Activated T-cell treated with anti-CD3 and anti-CD28 coated beads, Interleukin-2, amount 50 U/mL, for 4 hours (primary cell): ENCODE data around the gene IQGAP2. TPM values are rescaled to one million over a fixed set of nuclear protein-coding genes. Genes with fewer than 3 reads are reported as not detected.

ENCODE experiments used
- ATAC-seq, 2 donors: fragments of 200-7000 bp; cut with Tn5 transposase; one replicate each; pipeline ENCODE4 v1.10.0; 2021
- DNase-seq: peaks from one replicate; pipeline ENCODE4 v3.0.0-alpha.2; 2020
- H3K27me3 Mint-ChIP-seq: one replicate; pipeline ENCODE4 v1.8.0; 2021; ENCODE audit warnings: low read depth, mixed read lengths
- H3K36me3 Mint-ChIP-seq: one replicate; pipeline ENCODE4 v1.8.0; 2022; ENCODE audit warnings: mixed read lengths; ENCODE audit not compliant: insufficient read depth
- H3K4me1 Mint-ChIP-seq: one replicate; pipeline ENCODE4 v1.8.0; 2021; ENCODE audit warnings: low read depth, mixed read lengths
- H3K4me3 Mint-ChIP-seq: one replicate; pipeline ENCODE4 v1.8.0; 2021; ENCODE audit warnings: mild to moderate bottlenecking, moderate library complexity, mixed read lengths
- H3K9me3 Mint-ChIP-seq: one replicate; pipeline ENCODE4 v1.8.0; 2021; ENCODE audit warnings: mixed read lengths
- total RNA-seq, 3 donors: library from RNA; stranded (reverse); gene quantifications; one replicate each; pipeline ENCODE4 v1.2.1, GENCODE V29; 2021

Gene IQGAP2
- total RNA-seq, 3 donors from 2014 or later, result 34.8 to 59.4 (median 38.3) TPM

DNA sequence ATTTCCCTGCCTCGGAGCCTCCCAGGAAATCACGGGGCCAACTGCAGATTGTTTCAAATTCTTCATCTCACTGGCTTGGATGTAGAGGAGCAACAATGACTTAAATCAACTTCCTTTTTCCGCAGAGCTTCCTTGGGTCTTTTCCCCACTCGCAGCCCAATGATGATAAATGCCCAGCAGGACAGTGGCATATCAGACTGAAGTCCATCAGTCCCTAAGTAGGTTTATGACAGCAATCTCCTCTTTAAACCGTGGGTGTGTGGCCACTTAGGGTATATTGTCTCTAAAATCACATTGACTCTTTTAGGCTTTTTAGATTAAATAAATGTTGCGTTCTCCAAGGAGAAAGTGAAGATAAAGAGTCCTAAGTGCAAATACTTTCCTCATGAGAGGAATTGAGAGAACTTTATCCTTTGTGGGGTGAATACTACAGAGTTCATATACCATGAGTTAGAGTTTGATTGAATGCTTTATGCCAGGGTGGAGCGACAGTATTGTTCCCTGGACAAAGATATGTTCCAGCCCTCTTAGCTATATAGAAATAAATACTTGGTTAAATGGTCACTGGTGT, 59.1 kb downstream of the IQGAP2 start:
- ATAC-seq, result no peak
- Mint-ChIP-seq H3K9me3 (peaks cover 3% of the 10 kb centered on the region), H3K27me3 (no peaks in the 10 kb centered on the region), H3K4me3 (no peak overlapping the region), H3K4me1 (peaks cover 48% of the 10 kb centered on the region), H3K36me3 (peaks cover 44% of the 10 kb centered on the region)
- no peak for DNase-seq

DNA sequence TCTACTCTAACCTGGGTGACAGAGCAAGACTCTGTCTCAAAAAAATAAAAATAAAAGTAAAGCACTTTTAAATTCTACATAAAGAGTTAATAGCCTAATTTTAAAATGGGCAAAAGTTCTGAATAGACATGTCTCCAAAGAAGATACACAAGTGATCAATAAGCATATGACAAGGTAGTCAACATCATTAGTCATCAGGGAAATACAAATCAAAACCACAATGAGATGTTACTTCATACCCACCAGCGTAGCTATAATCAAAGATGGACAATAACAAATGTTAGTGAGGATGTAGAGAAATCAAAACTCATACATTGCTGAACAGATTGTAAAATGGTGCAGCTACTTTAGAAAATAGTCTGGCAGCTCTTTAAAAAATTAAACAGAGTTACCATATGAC, 64.1 kb downstream of the IQGAP2 start:
- no peak for ATAC-seq
- peaks cover 30% of the 10 kb centered on the region for H3K36me3 Mint-ChIP-seq
- no peak for DNase-seq
- H3K27me3 Mint-ChIP-seq, result no peaks in the 10 kb centered on the region
- peaks cover 66% of the 10 kb centered on the region for H3K4me1 Mint-ChIP-seq
- no peak overlapping the region for H3K4me3 Mint-ChIP-seq
- H3K9me3 Mint-ChIP-seq, result peaks cover 3% of the 10 kb centered on the region

DNA sequence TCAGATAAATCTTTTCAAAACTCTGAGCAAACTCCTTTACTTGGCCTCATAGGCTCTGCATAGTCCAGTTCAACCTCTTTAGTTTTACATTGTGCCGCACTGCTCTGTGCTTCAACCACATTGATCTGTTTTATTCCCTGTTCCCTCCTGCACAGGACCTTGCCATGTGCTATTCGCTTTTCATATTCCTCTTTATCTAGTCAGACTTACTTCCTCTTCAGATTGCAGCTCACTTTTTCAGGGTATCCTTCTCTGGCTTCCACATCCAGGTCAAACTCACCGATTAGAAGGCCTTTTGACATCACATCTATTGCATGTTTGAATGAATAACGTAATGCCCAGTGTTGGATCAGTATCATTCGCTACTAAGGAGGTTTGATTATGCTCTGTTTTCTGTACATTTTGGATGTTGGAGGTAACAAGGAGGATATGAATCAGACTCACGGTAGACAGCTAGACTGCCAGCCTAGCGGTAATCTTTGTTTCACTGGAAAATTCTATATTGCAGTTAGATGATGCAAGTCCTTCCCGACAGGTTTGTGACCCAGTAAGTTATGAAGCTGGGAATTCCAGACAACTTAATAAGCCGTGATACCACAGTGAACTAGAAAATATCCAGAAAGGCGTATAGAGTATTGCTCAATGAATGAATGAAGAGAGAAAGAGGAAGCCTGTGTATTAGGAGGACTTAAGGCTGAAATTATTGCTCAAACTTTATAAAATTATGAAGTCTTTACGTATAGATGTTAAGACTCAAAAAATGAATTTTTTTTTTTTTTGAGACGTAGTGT, 65.7 kb downstream of the IQGAP2 start:
- H3K27me3 Mint-ChIP-seq, result no peaks in the 10 kb centered on the region
- peaks cover 81% of the 10 kb centered on the region for H3K4me1 Mint-ChIP-seq
- no peak for ATAC-seq
- no peak for DNase-seq
- H3K4me3 Mint-ChIP-seq, result no peak overlapping the region
- peaks cover 23% of the 10 kb centered on the region for H3K36me3 Mint-ChIP-seq
- peaks cover 3% of the 10 kb centered on the region for H3K9me3 Mint-ChIP-seq

DNA sequence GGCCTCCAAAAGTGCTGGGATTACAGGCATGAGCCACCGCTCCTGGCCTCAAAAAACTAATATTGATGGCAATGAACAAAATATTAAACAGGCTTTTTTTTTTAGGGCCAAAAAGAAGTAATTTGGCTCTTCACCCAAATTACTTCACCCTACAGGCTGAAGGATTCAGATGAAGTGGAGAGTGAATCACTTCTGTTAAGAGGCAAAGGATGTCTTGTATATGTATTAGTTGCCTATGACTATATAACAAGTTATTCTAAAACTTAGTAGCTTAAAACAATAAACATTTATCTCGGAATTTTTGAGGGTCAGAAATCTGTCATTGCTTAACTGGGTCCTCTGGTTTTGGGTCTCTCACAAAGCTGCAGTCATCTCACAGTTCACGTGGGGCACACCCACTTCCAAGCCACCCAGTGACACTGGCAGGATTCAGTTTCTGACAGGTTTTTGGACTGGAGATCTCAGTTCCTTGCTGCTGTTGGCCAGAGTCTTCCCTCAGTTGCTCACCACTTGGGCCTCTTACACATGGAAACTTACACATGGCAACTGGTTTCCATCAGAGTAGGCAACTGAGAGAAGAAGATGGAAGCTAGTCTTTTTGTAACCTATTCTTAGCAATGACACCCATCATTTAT, 66.7 kb downstream of the IQGAP2 start:
- H3K4me1 Mint-ChIP-seq, result peaks cover 88% of the 10 kb centered on the region
- DNase-seq (no peak), ATAC-seq (peak; percentile 12 to 23)
- no peaks in the 10 kb centered on the region for H3K9me3 Mint-ChIP-seq
- H3K36me3 Mint-ChIP-seq, result peaks cover 15% of the 10 kb centered on the region
- H3K27me3 Mint-ChIP-seq, result no peaks in the 10 kb centered on the region
- no peak overlapping the region for H3K4me3 Mint-ChIP-seq

DNA sequence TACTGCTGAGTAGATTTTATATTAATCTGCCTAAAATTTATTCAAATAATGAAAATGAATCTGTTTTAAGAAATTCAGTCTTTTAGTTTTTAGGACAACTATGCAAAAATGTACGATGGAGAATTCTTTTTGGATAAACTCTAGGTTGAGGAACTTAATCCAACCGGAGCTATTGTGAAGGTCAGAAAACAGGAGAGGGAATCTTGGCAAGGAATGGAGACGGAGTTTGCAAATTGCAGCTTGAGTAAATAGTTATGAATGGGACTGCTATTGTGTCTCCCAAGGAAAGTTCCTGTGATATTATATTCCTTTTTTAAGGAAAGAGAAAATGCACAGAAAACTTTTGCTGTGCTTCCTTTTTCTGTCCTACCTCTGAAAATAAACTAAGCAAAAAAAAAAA, 67.9 kb downstream of the IQGAP2 start:
- H3K9me3 Mint-ChIP-seq, result no peaks in the 10 kb centered on the region
- H3K27me3 Mint-ChIP-seq, result no peaks in the 10 kb centered on the region
- no peak overlapping the region for H3K4me3 Mint-ChIP-seq
- peaks cover 95% of the 10 kb centered on the region for H3K4me1 Mint-ChIP-seq
- ATAC-seq, result no peak
- DNase-seq, result no peak
- H3K36me3 Mint-ChIP-seq, result peaks cover 13% of the 10 kb centered on the region

DNA sequence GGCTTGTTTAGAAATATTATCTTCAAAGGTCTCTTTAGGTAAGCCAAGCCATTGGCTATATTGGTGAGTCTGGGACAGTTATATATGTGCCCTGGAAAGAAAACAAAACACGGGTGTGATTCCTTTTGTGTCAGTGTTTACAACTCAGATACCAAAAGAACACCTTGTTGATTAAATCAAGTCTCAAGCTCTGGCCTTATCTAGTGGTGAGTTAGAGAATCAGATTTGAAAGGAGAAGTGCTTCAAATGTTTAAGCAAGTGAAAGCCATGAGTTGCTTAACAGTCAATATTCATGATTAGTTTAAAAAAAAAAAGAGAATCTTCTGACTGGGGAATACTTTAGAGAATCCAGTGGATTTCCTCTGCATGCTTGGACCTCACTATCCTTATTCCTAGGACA, 68.3 kb downstream of the IQGAP2 start:
- ATAC-seq, result no peak
- Mint-ChIP-seq H3K9me3 (no peaks in the 10 kb centered on the region), H3K4me3 (no peak overlapping the region), H3K4me1 (peaks cover 95% of the 10 kb centered on the region), H3K27me3 (no peaks in the 10 kb centered on the region), H3K36me3 (peaks cover 14% of the 10 kb centered on the region)
- no peak for DNase-seq

DNA sequence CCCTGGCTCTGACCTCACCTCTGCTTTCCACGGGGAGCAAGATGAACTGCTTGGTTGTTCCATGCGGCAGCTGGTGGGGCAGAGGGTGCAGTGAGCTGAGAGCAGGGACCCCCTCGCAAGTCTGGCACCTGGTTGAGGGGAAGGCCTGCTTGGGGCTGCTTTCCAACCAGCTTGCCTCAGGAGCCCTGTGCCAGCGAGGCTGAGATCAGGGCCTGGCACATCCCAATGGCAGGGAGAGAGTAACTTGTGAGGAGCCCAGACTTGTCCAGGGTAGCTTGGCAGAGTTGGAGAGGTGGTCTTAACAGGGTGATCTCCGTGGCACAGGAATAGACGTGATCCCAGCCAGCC, 68.9 kb downstream of the IQGAP2 start:
- peaks cover 14% of the 10 kb centered on the region for H3K36me3 Mint-ChIP-seq
- H3K4me1 Mint-ChIP-seq, result peaks cover 95% of the 10 kb centered on the region
- no peak overlapping the region for H3K4me3 Mint-ChIP-seq
- H3K27me3 Mint-ChIP-seq, result no peaks in the 10 kb centered on the region
- no peaks in the 10 kb centered on the region for H3K9me3 Mint-ChIP-seq
- DNase-seq (no peak), ATAC-seq (no peak)

DNA sequence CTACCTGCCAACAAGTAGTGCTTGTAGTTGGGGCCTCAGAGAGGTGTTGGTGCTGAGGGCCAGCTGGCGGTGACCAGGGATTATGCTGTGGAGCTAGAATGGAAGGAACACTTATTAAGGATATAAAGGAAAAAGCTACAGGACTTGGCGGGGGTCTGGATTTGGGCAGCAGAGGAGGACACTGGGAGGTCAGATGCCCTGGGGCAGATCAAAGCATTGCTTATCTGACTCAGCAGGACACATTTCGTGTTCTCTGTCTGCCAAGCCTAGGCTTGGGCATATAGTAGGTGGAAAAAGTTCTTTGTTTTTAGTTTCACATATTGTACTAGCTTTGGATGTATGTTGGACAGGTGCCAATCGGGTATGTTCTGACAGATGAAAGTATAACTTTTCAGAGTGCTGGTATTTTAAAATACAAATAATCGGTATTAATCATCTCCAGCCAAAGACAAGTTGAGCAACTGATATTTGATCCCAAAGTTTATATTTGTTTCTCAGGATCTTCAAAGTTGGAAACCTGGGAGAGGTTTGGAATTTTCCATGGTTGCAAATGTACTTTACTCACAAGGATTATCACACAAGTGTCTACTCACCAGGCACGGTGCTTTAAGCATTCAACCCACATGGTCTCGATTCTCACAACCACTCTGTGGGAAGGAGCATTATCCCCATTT, 69.4 kb downstream of the IQGAP2 start:
- no peak for DNase-seq
- Mint-ChIP-seq H3K4me1 (peaks cover 94% of the 10 kb centered on the region), H3K4me3 (no peak overlapping the region), H3K9me3 (no peaks in the 10 kb centered on the region), H3K27me3 (no peaks in the 10 kb centered on the region), H3K36me3 (peaks cover 14% of the 10 kb centered on the region)
- ATAC-seq, result peak; percentile 32 to 37

DNA sequence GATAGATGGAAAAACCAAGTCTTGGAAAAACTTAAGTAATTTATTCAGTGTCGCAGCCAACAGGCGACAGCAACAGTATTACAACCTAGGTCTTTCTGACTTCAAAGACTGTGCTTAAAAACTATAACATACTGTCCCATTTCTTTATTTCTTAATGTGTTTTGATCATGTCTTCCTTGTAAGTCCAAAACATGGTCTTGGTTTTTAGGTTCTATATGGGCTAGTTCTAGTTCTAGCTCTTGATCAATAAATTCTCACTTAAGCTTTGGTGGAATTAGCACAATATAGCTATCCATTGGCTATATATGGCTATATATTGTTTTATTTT, 69.9 kb downstream of the IQGAP2 start:
- Mint-ChIP-seq H3K4me1 (peaks cover 90% of the 10 kb centered on the region), H3K9me3 (no peaks in the 10 kb centered on the region), H3K27me3 (no peaks in the 10 kb centered on the region), H3K4me3 (no peak overlapping the region), H3K36me3 (peaks cover 10% of the 10 kb centered on the region)
- ATAC-seq, result no peak
- no peak for DNase-seq

DNA sequence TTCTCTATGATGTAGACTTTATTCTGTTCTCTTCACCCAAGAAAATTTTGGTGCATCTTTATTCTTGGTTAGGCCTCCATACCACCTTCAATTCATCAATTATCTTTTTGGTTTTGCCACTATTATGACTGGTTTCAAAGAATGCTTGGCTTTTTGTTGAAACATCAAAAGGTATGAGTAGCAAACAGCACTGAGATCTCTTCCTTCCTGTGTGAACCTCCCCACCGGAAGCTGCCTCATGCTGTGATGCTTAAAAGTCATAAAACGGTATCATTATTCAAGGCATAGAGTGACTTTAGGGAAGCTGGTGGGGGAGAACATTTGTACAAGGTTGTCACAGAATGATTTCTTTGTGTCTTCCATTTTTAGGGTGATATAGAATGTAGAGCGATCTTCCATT, 70.6 kb downstream of the IQGAP2 start:
- ATAC-seq, result peak; percentile 86 to 87
- Mint-ChIP-seq H3K4me3 (peak overlapping the region; percentile 9), H3K9me3 (no peaks in the 10 kb centered on the region), H3K27me3 (no peaks in the 10 kb centered on the region), H3K4me1 (peaks cover 86% of the 10 kb centered on the region), H3K36me3 (peaks cover 9% of the 10 kb centered on the region)
- DNase-seq, result peak; percentile 55

DNA sequence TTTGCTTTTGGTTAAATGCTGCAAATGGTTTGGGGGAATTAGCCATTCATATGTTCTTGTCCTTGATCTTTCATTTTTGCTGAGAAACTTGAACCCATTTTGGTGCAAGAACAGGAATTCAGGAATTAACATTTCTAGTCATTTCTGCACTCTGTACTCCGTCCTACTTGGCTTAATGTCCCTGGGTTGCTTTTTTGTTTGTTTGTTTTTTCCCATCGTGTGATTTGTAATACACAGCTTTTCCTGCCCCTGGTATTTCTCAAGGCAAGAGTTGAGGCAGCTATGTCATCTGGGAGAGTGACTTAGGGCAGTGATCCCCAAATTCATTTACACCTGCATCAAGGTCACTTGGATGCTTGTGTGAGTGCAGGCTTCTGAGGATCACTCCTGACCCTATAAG, 71.3 kb downstream of the IQGAP2 start:
- H3K27me3 Mint-ChIP-seq, result no peaks in the 10 kb centered on the region
- H3K4me3 Mint-ChIP-seq, result no peak overlapping the region
- H3K9me3 Mint-ChIP-seq, result no peaks in the 10 kb centered on the region
- peaks cover 86% of the 10 kb centered on the region for H3K4me1 Mint-ChIP-seq
- H3K36me3 Mint-ChIP-seq, result peaks cover 10% of the 10 kb centered on the region
- no peak for DNase-seq
- ATAC-seq, result no peak

DNA sequence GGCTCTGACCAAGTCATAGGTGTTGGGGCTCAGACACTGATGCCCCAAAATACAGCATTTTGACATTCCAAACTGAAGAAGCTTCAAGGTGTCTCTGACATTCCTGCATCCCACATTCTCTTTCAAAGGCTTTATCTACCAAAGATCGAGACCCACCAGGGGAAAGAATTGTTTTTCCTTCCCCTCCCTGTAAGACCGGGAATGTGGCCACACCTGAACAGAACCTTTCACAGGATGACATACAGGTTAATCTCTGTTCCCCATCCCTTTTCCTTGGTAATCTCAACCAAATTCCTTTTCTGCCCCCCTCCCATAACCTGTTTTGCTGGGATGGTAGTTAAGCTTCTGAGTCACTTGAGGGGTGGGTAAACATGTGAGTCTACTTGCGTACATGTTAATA, 72.3 kb downstream of the IQGAP2 start:
- Mint-ChIP-seq H3K36me3 (peaks cover 10% of the 10 kb centered on the region), H3K27me3 (no peaks in the 10 kb centered on the region), H3K4me1 (peaks cover 86% of the 10 kb centered on the region), H3K9me3 (no peaks in the 10 kb centered on the region), H3K4me3 (no peak overlapping the region)
- DNase-seq, result no peak
- ATAC-seq, result no peak

DNA sequence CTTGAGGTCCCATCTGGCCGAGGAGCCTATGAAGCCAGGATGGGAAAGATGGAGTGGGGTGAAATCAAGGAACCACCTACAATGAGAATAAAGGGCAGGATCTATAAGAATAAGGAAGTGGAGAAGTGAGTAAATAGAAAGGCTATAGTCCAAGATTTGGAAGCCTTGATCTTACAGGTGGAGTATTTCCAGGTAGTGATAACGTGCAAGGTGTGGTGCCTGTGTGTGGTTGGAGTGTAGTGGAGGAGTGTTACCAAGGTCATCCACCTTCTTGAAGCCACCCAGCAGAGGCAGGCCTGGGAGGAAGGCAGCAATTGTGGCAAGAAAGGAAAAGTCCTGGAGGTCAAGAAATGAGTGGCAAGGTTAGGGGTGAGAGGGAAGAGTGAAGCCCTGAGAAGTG, 72.9 kb downstream of the IQGAP2 start:
- Mint-ChIP-seq H3K4me1 (peaks cover 83% of the 10 kb centered on the region), H3K27me3 (no peaks in the 10 kb centered on the region), H3K4me3 (no peak overlapping the region), H3K36me3 (peaks cover 10% of the 10 kb centered on the region), H3K9me3 (no peaks in the 10 kb centered on the region)
- no peak for ATAC-seq
- no peak for DNase-seq

DNA sequence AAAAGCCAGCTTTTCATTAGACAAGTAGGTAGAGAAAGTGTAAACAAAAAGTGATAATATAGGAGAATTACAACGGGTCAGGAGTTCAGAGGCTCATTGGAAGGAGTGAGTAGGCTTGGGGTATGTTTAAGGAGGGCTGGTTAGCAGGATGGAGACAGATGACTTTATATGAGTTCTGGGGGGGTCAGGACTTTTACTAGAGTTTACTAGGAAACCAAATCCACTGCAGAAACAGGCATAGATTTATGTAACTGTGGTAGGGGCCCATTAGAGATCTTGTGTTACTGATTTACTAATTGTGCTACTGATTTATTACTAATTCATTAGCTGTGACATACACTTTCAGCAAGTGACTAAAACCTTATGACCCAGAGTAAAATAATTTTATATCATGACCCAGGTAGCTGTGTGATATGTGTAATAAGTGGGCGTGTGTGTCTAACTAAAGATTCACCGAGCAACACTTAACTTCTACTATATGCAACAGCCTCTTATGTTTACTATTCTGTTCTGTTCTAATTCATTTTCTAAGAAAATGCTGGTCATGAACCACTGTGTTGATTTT, 73.5 kb downstream of the IQGAP2 start:
- Mint-ChIP-seq H3K9me3 (no peaks in the 10 kb centered on the region), H3K4me3 (no peak overlapping the region), H3K4me1 (peaks cover 76% of the 10 kb centered on the region), H3K27me3 (no peaks in the 10 kb centered on the region), H3K36me3 (peaks cover 10% of the 10 kb centered on the region)
- ATAC-seq (no peak), DNase-seq (no peak)
